Activated gamma-delta T cell (primary cell): ENCODE data around the gene PLAC8.
"Not testable (repeated sequence)": the region's sequence is repeated elsewhere in the genome, so short reads cannot be mapped to it uniquely, and the experiment has no call there.

Source experiments
- DNase-seq: peaks from one replicate; lab custom pipeline; 2025; lab: John Stamatoyannopoulos, UW

PLAC8 gene

GRCh38 chr4:83071116-83071515 is 43.4 kb downstream of the PLAC8 start:
- no peak for DNase-seq

- no peak for DNase-seq
Observed at GRCh38 chr4:83067058-83067639, 47.4 kb downstream of the PLAC8 start.

GRCh38 chr4:83065266-83065665 is 49.3 kb downstream of the PLAC8 start:
- DNase-seq, result no peak

DNA sequence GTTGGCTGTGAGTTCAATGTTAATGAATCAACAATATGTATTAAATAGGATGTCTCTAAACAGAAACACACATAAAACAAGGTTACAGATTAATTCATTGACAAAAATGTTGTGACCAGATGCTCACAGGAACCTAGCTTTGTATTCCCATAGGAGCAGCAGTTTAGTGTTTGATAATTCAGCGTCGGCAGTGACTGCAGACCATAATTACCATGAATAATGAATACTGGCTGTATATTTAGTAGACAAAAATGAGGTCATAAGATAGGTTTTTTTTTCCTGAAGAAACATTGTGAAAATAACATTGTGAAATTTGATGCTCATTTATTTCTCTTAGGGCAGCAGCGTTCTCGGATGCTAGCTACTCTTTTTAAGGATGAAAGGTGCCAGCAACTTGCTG is 51.8 kb downstream of the PLAC8 start:
- DNase-seq, result no peak

DNA sequence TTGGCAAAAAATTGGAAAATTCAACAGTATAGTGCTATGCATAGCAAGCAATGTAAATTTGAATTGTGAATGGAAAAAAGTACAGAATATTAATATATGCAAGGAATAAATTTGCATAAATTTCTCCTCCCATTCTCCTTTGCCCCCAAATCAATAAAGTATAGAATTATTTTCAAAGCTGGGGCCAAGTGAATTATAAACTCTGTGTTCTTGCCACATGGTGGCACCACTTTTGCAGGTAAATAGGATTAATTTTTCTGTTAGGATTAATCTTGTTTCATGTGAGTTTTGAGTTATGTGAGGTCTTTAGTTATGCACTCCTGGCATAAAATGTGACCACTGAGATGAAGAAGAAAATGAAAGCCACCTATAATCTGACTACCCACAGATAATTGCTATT is 59.6 kb downstream of the PLAC8 start:
- DNase-seq, result no peak

DNA sequence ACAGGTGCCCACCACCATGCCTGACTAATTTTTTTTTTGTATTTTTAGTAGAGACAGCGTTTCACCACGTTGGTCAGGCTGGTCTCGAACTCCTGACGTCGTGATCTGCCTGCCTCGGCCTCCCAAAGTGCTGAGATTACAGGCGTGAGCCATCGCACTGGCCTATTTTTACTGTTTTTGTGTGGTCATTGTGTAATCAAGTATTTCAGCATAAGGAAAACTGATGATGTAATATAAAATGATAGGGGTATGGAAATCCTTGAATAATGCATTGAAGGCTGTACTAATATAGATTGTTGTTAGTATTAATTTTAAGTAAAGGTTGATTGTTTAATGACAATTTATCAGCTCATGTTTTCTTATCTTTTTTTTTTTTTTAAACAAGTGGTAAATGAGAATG is 65.7 kb downstream of the PLAC8 start:
- DNase-seq, result not testable (repeated sequence)

GRCh38 chr4:83046693-83047473 is 67.6 kb downstream of the PLAC8 start:
- DNase-seq, result no peak

DNA sequence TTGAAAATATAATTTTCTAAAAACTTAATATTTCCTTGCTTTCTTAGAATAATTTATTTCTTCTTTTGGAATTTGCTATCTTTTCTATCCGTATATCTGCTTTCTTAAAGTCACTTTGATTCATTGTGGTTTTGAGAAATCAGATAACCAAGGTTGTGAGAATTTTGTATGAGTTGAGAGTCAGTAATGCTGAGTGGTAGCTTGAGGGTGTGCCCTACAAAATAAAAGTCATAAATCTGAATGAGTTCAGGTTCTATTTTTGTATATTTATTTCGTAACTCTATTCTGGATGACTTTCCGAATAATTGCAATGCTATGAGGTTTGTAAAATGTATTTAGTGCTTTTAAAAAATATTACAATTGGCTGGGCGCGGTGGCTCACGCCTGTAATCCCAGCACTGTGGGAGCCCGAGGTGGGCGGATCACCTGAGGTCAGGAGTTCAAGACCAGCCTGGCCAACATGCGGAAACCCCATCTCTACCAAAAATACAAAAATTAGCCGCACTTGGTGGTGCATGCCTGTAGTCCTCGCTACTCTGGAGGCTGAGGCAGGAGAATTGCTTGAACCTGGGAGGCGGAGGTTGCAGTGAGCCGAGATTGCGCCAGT is 70.6 kb downstream of the PLAC8 start:
- DNase-seq, result no peak

DNA sequence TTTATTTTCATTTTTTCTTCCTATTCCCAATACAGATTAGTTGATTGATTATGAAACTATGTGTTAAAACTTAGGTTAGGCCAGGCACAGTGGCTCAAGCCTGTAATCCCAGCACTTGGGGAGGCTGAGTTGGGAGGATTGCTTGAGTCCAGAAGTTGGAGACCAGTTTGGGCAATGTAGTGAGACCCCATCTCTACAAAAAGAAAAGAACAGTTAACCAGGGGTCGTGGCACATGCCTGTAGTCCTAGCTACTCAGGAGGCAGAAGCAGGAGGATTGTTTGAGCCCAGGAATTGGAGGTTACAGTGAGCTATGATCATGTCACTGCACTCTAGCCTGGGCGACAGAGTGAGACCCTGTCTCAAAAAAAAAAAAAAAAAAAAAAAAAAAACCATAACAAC is 71.4 kb downstream of the PLAC8 start:
- not testable (repeated sequence) for DNase-seq

DNA sequence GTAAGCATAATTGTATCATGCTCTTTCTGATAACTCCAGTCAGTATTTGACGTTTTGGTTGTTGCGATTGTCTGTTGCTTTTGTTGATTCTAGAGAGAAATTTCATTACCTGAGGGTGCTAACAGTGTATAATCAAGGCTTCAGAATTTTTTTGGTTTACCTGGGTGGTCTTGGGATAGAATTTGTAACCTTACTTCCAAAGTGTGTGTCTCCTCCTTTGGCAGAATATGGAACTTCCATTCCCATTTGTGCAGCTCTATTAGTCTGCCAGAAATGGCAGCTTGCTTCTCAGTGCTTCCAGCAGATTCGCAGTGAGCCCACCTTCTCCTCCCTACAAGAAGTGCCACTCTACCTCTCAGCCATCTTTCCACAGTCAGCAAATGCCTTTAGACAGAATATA is 74.3 kb downstream of the PLAC8 start:
- DNase-seq, result no peak
